Measurements from ENCODE around the gene ZFP37. TPM values are rescaled to one million over a fixed set of nuclear protein-coding genes. Genes with fewer than 3 reads are reported as not detected.
A peak's percentile ranks its signal among the peaks of the same experiment; 100 is the strongest.
"Not testable (repeated sequence)": the region's sequence is repeated elsewhere in the genome, so short reads cannot be mapped to it uniquely, and the experiment has no call there.

ZFP37 gene
- 2.4 TPM for polyA plus RNA-seq (2013, experiment 1 of 2)
- polyA plus RNA-seq (2013, experiment 2 of 2): 2.3 TPM

DNA sequence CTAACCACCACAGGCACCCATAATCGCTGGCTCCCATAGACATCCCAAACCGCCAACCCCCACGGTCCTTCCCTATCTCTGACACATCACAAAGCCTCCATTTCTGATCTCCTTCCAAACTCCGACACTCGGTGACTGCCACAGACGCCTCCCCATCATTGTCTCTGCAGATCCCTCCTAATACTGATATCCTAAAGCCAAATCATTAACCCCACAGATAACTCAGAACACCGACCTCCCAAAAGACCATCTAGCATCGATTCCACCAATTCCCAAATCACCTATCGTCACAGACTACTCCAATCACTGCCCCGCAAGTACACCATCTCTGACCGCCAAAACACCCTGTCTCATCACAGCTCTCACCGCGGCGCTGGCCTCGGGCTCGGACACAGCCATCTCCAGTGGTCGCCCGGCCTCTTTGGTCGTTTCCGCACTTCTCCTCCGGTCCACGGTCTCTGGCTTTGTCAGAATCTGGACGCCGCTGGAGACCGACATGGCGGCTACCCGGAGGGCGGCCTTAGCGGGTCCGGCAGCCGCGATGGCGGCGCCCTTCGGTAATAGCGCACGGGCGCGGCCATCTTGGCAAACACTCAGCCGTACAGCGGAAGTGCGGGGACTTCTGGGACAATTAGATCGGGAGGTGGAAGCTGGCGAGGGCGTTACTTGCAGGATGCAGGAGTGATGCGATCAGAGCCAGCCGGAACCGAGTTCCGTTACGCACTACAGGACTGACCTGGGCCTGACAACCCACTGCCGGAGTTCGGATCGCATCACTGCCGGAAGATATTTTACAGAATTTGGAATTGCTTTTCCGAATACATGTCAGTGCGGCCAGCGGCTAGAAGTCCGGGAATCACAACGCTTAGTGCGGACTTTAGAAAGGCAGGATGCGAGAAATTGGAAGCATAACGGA is at the start of gene ZFP37:
TSS of gene ZFP37 (minus strand) at position 534 of the 916 bp plus-strand sequence. CDS start at position 498, 36 bp downstream.
- no peak within 1 kb of the TSS for H3K27ac ChIP-seq (ENCODE audit: low read depth, low read length)

DNA sequence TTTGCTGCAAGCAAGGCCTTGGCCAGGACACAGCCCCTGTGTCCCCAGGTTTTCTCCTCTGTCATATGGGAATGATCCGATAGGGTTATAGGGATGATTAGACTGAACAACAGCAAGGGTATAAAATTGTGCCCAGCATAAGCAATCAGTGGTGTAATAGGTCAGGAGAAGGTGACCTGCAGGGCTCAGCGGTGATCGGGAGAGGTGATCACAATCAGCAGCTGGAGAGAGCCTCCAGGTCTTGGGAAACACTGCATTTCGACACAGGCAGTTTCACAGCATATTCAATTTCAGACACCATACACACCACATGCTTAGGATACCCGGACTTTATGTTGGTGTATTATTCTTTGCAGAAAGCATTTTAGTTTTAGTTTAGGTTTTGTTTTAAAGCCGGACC is 48.8 kb upstream of the ZFP37 start:
- not testable (repeated sequence) for H3K23ac ChIP-seq (ENCODE audit: low read length); H3K4me3 ChIP-seq (ENCODE audit: low read length); H3K4me2 ChIP-seq (ENCODE audit: low read length); H3K4ac ChIP-seq (ENCODE audit: low read depth, low read length); H3K79me2 ChIP-seq (ENCODE audit: control insufficient read depth, insufficient read depth, low read length); H3K18ac ChIP-seq (ENCODE audit: low read length); H3K56ac ChIP-seq (ENCODE audit: low read length); H3K79me1 ChIP-seq (ENCODE audit: low read length); H3K27me3 ChIP-seq (ENCODE audit: insufficient read depth, low read length, poor library complexity); H3K4me1 ChIP-seq (ENCODE audit: control insufficient read depth, low read depth, low read length); H2BK120ac ChIP-seq (ENCODE audit: low read depth, low read length); DNase-seq; H2BK15ac ChIP-seq (replicated peaks; ENCODE audit: low read depth); H4K8ac ChIP-seq (ENCODE audit: low read depth, low read length); H2BK5ac ChIP-seq (ENCODE audit: low read length); H4K5ac ChIP-seq (ENCODE audit: low read length); H3K9ac ChIP-seq (ENCODE audit: low read length); H2AK5ac ChIP-seq (ENCODE audit: low read length); H3K36me3 ChIP-seq (ENCODE audit: control insufficient read depth, insufficient read depth, low read length); H3K27ac ChIP-seq (ENCODE audit: low read depth, low read length)
- WGBS (ENCODE audit: extremely low coverage, insufficient coverage, low lambda C conversion rate): no CpG with 5 or more reads among the region's 6 CpGs

More for the DNA sequence above, at the start of gene ZFP37:
- Histone ChIP-seq H2BK120ac (ENCODE audit: low read depth, low read length) (no peak within 1 kb of the TSS), H3K36me3 (ENCODE audit: control insufficient read depth, insufficient read depth, low read length) (no peaks in the 10 kb centered on the region), H3K23ac (ENCODE audit: low read length) (peak within 1 kb of the TSS; percentile 74), H4K8ac (ENCODE audit: low read depth, low read length) (no peak within 1 kb of the TSS), H2BK5ac (ENCODE audit: low read length) (no peak within 1 kb of the TSS), H2AK5ac (ENCODE audit: low read length) (no peak within 1 kb of the TSS), H3K79me1 (ENCODE audit: low read length) (no peaks in the 10 kb centered on the region), H3K18ac (ENCODE audit: low read length) (peak within 1 kb of the TSS; percentile 8), H3K4me3 (ENCODE audit: low read length) (peak within 1 kb of the TSS; percentile 97), H3K4ac (ENCODE audit: low read depth, low read length) (no peak within 1 kb of the TSS), H3K4me2 (ENCODE audit: low read length) (peak within 1 kb of the TSS; percentile 82), H3K4me1 (ENCODE audit: control insufficient read depth, low read depth, low read length) (no peaks in the 10 kb centered on the region), H3K56ac (ENCODE audit: low read length) (peak within 1 kb of the TSS; percentile 97), H3K27me3 (ENCODE audit: insufficient read depth, low read length, poor library complexity) (peaks cover 18% of the 10 kb centered on the region), H3K9ac (ENCODE audit: low read length) (peak within 1 kb of the TSS; percentile 86), H3K79me2 (ENCODE audit: control insufficient read depth, insufficient read depth, low read length) (no peaks in the 10 kb centered on the region), H2BK15ac (replicated peaks; ENCODE audit: low read depth) (no peak within 1 kb of the TSS), H4K5ac (ENCODE audit: low read length) (peak within 1 kb of the TSS; percentile 59)
- no CpG with 5 or more reads among the region's 62 CpGs for WGBS (ENCODE audit: extremely low coverage, insufficient coverage, low lambda C conversion rate)
- DNase-seq: peak; percentile 95

DNA sequence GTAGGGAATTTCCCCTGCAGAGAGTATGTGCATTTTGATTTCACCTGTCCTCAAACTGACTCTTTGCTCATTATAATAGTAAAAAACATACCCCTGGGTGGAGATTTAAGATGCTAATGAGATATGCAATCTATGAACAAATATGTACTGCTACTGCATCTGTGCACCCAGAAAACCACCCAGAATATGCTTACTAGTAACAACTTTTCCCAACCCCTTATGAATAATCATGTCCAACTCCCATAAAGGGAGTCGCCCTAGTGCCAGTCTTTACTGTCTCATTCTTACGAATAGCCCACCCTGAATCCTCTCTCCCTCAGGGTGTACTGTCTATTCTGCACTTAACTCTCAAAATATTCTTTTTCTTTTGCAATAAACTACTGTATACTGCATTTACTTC is 39.0 kb upstream of the ZFP37 start:
- no peaks in the 10 kb centered on the region for H3K79me2 ChIP-seq (ENCODE audit: control insufficient read depth, insufficient read depth, low read length)
- no peaks in the 10 kb centered on the region for H3K36me3 ChIP-seq (ENCODE audit: control insufficient read depth, insufficient read depth, low read length)
- H3K27ac ChIP-seq (ENCODE audit: low read depth, low read length): no peak overlapping the region
- H3K4me1 ChIP-seq (ENCODE audit: control insufficient read depth, low read depth, low read length): no peaks in the 10 kb centered on the region
- H3K56ac ChIP-seq (ENCODE audit: low read length): no peak overlapping the region
- H3K79me1 ChIP-seq (ENCODE audit: low read length): no peaks in the 10 kb centered on the region
- no peak overlapping the region for H3K9ac ChIP-seq (ENCODE audit: low read length)
- peaks cover 8% of the 10 kb centered on the region for H3K27me3 ChIP-seq (ENCODE audit: insufficient read depth, low read length, poor library complexity)
- no peak overlapping the region for H2AK5ac ChIP-seq (ENCODE audit: low read length)
- no peak overlapping the region for H4K8ac ChIP-seq (ENCODE audit: low read depth, low read length)
- H2BK120ac ChIP-seq (ENCODE audit: low read depth, low read length): no peak overlapping the region
- no peak for DNase-seq
- H2BK15ac ChIP-seq (replicated peaks; ENCODE audit: low read depth): no peak overlapping the region
- no peak overlapping the region for H3K23ac ChIP-seq (ENCODE audit: low read length)
- no peak overlapping the region for H3K4ac ChIP-seq (ENCODE audit: low read depth, low read length)
- H4K5ac ChIP-seq (ENCODE audit: low read length): no peak overlapping the region
- H3K4me3 ChIP-seq (ENCODE audit: low read length): no peak overlapping the region
- no peak overlapping the region for H2BK5ac ChIP-seq (ENCODE audit: low read length)
- no peak overlapping the region for H3K18ac ChIP-seq (ENCODE audit: low read length)
- no peak overlapping the region for H3K4me2 ChIP-seq (ENCODE audit: low read length)
- no CpG with 5 or more reads among the region's 2 CpGs for WGBS (ENCODE audit: extremely low coverage, insufficient coverage, low lambda C conversion rate)

DNA sequence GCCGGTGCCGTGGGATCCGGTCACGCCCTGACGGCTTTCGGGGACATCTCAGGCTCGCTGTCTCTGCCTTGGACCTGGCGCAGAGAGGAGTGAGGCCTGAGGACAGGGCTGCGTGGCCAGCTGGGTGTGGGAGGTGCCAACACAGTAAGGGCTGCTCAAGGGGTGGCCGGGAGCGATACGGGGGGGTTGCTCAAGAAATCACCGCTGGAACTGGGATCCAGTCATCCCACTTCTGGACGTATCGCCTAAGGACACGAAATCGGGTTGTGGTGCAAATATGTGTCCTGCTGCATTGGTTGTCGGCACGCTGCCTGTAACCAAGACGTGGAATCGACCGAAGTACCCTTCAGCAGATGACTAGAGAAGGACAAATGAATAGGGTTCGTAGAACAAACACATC is 33.4 kb upstream of the ZFP37 start:
- H2BK120ac ChIP-seq (ENCODE audit: low read depth, low read length); H2BK5ac ChIP-seq (ENCODE audit: low read length); H3K4me3 ChIP-seq (ENCODE audit: low read length); H3K18ac ChIP-seq (ENCODE audit: low read length); H2AK5ac ChIP-seq (ENCODE audit: low read length); H3K79me2 ChIP-seq (ENCODE audit: control insufficient read depth, insufficient read depth, low read length); H3K4ac ChIP-seq (ENCODE audit: low read depth, low read length); H3K9ac ChIP-seq (ENCODE audit: low read length); H3K79me1 ChIP-seq (ENCODE audit: low read length); H3K56ac ChIP-seq (ENCODE audit: low read length); H3K36me3 ChIP-seq (ENCODE audit: control insufficient read depth, insufficient read depth, low read length); H4K8ac ChIP-seq (ENCODE audit: low read depth, low read length); DNase-seq; H3K4me2 ChIP-seq (ENCODE audit: low read length); H2BK15ac ChIP-seq (replicated peaks; ENCODE audit: low read depth); H3K27ac ChIP-seq (ENCODE audit: low read depth, low read length); H3K4me1 ChIP-seq (ENCODE audit: control insufficient read depth, low read depth, low read length); H3K23ac ChIP-seq (ENCODE audit: low read length); H4K5ac ChIP-seq (ENCODE audit: low read length): not testable (repeated sequence)
- peaks cover 16% of the 10 kb centered on the region for H3K27me3 ChIP-seq (ENCODE audit: insufficient read depth, low read length, poor library complexity)
- no CpG with 5 or more reads among the region's 23 CpGs for WGBS (ENCODE audit: extremely low coverage, insufficient coverage, low lambda C conversion rate)

DNA sequence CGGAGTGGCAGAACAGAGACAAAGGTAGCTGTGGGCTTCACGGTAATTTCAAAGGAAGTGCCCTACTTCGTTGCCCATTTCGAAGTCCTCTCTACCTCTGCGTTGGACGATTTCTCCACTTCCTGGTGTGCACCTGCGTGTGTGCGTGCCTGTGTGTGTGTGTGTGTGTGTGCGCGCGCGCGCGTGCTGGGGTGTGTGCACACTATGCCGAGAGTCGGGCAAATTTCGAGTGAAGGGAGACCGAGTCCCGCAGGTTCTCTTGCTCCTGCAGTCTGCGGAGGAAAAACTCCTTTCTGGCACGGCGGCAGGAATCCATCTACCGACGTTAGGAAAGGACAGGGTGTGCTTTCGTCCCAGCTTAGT is 32.6 kb upstream of the ZFP37 start:
- not testable (repeated sequence) for H3K4me2 ChIP-seq (ENCODE audit: low read length); H3K79me2 ChIP-seq (ENCODE audit: control insufficient read depth, insufficient read depth, low read length); H3K4ac ChIP-seq (ENCODE audit: low read depth, low read length); H3K79me1 ChIP-seq (ENCODE audit: low read length); DNase-seq; H2AK5ac ChIP-seq (ENCODE audit: low read length); H4K5ac ChIP-seq (ENCODE audit: low read length); H3K18ac ChIP-seq (ENCODE audit: low read length); H3K56ac ChIP-seq (ENCODE audit: low read length); H3K9ac ChIP-seq (ENCODE audit: low read length); H3K23ac ChIP-seq (ENCODE audit: low read length); H4K8ac ChIP-seq (ENCODE audit: low read depth, low read length); H3K4me1 ChIP-seq (ENCODE audit: control insufficient read depth, low read depth, low read length); H3K4me3 ChIP-seq (ENCODE audit: low read length); H2BK120ac ChIP-seq (ENCODE audit: low read depth, low read length); H3K27ac ChIP-seq (ENCODE audit: low read depth, low read length); H2BK5ac ChIP-seq (ENCODE audit: low read length); H2BK15ac ChIP-seq (replicated peaks; ENCODE audit: low read depth); H3K36me3 ChIP-seq (ENCODE audit: control insufficient read depth, insufficient read depth, low read length)
- WGBS (ENCODE audit: extremely low coverage, insufficient coverage, low lambda C conversion rate): no CpG with 5 or more reads among the region's 25 CpGs
- peaks cover 16% of the 10 kb centered on the region for H3K27me3 ChIP-seq (ENCODE audit: insufficient read depth, low read length, poor library complexity)

Data from mesendoderm (in vitro differentiated cells).